D721Med (cell line): Measurements from ENCODE around the gene CCDC12.

Source experiments
- DNase-seq: peaks from one replicate; pipeline ENCODE4 v3.0.0; 2011; ENCODE audit warnings: low spot score; ENCODE audit not compliant: insufficient read length
- FAIRE-seq: peaks from 2 replicates; lab custom pipeline; 2011; peaks lifted over from hg19 to GRCh38; lab: Jason Lieb, UNC
- CTCF ChIP-seq: IDR thresholded peaks from 2 replicates; pipeline ENCODE4 v1.5.1; 2012; ENCODE audit warnings: mild to moderate bottlenecking, control low read depth; ENCODE audit not compliant: insufficient read depth; ENCODE audit errors: missing control alignments

Gene CCDC12

GRCh38 chr3:46977811-46978195 lies 1.3 kb upstream of the CCDC12 start:
- no peak for TF ChIP-seq CTCF
- no peak for DNase-seq
- FAIRE-seq: no peak

- FAIRE-seq: no peak
Observed at GRCh38 chr3:46974421-46975171, 1.9 kb downstream of the CCDC12 start.

GRCh38 chr3:46972396-46972795 lies 4.1 kb downstream of the CCDC12 start:
- no peak for FAIRE-seq
- no peak for TF ChIP-seq CTCF

More at GRCh38 chr3:46974421-46975171, 1.9 kb downstream of the CCDC12 start:
- TF ChIP-seq CTCF: no peak
- DNase-seq: no peak

GRCh38 chr3:46971742-46972141 lies 4.8 kb downstream of the CCDC12 start:
- no peak for TF ChIP-seq CTCF
- DNase-seq (no peak), FAIRE-seq (no peak)

More at GRCh38 chr3:46972396-46972795, 4.1 kb downstream of the CCDC12 start:
- DNase-seq: no peak

- no peak for TF ChIP-seq CTCF
- FAIRE-seq (no peak), DNase-seq (no peak)
Observed at GRCh38 chr3:46971151-46971550, 5.4 kb downstream of the CCDC12 start.

GRCh38 chr3:46970391-46971091 lies 6.0 kb downstream of the CCDC12 start:
- TF ChIP-seq CTCF: no peak
- no peak for FAIRE-seq

More at GRCh38 chr3:46970391-46971091, 6.0 kb downstream of the CCDC12 start:
- DNase-seq: no peak
